ENCODE data around the gene SPAG16.
"Not testable (repeated sequence)": the region's sequence is repeated elsewhere in the genome, so short reads cannot be mapped to it uniquely, and the experiment has no call there.

Gene SPAG16

GRCh38 chr2:214029190-214029589, 744.9 kb downstream of the SPAG16 start:
- DNase-seq: no peak

DNA sequence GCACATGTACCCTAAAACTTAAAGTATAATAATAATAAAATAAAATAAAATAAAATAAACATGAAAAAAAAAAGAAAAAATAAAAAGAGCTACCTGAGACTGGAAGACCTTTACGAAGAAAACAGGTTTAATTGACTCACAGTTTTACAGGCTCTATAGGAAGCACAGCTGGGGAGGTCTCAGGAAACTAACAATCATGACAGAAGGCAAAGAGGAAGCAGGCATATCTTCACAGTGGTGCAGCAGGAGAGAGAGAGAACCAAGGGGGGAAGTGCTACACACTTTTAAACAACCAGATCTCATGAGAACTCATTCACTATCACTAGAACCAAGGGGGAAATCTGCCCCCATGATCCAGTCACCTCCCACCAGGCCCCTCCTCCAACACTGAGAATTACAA, 747.3 kb downstream of the SPAG16 start:
- no peak for DNase-seq

DNA sequence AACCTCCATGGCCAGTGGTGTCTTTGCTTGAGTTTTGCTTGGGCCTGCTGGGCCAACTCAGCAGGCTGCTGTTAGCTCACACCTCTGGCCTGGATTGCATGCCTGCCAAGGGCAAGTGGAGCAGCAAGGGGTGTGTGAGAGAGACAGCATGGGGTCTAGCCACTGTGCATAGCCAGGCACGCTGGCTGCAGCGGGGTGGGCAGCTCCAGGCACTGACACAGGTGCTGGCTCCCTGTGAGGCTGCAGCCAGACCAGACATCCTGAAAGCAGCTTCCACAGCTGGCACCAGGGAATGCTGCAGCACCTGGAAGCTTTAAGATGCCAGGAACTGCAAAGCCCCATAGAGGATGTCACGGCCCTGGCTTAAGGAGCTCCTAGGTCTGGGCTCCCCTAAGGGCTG, 750.2 kb downstream of the SPAG16 start:
- no peak for DNase-seq

DNA sequence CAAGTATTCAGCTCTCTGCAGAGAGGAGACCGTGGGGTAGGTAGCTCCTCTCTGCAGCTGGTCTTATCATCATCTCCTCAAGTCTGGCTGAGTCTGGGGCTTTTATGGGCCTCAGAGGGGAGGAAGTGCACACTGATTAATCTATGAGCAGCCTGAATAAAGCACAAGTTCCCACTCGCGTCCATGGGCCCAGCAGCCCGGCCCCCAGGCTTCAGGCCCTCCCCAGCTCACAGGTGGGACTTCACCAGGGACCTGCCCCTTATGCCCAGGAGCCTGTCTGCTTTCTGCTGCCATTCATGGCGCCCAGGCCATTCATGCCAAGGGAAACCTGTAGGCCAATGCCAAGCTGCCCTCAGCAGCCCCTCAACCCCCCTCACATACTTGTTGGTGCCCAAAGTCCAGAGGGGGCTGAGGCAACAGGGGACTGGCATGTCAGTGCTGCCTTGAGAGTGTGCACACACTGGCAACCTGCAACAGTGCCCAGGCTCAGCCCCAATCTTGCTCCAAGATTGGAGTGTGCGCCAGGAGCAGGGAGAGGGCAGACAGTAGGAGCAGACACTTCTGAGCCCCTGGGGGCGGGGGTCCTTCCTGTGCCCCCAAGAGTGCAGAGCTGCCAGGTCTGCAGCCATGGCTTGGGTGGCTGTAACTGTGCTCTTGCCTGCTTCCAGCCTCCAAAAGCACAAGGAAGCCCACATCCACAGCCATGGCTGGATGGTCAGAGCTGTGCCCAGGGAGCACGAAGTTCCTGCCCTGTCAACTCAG, 751.0 kb downstream of the SPAG16 start:
- no peak for DNase-seq

GRCh38 chr2:214035921-214036320, 751.7 kb downstream of the SPAG16 start:
- DNase-seq: no peak

GRCh38 chr2:214038186-214038585, 753.9 kb downstream of the SPAG16 start:
- DNase-seq: no peak

DNA sequence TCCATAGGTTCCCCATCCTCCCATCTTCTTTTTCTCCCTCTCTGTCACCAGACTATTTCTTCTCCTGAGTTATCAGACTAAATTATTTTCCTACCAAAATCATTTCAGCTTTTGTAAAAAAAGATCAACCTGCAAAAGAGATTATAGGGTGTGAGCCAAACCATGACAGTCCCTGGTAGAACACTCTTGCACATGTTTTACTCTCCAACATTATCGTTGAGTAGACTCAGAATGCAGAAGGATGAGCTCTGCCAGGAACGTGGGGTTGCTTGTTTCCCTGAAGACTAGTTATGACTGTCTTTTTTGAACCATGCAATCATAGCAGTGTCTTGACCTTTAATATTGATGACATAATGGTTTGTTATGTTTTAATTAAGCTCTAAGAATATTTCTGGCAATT, 766.5 kb downstream of the SPAG16 start:
- no peak for DNase-seq

DNA sequence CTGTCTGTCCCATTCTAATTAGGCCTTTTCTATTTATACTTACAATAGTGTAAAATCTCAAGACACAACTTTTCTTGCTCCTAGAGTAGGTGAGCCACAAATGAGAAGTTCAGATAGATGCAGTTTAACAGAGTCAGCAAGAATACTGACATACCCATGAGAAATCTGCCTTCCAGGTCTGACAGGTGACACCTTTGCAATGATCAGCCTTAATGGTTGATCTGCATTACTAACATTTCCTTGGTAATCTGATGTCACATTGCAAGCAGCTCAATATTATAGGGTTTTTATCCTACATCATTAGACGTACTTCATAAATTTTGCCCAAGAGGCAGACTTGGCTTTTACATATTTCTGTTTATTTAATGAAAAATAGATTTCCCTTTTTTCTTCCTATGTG, 767.3 kb downstream of the SPAG16 start:
- no peak for DNase-seq

GRCh38 chr2:214052235-214052634, 768.0 kb downstream of the SPAG16 start:
- DNase-seq: no peak

GRCh38 chr2:214057986-214058385, 773.7 kb downstream of the SPAG16 start:
- DNase-seq: no peak

- DNase-seq: not testable (repeated sequence)
Measured at GRCh38 chr2:214062279-214062678, 778.0 kb downstream of the SPAG16 start.

DNA sequence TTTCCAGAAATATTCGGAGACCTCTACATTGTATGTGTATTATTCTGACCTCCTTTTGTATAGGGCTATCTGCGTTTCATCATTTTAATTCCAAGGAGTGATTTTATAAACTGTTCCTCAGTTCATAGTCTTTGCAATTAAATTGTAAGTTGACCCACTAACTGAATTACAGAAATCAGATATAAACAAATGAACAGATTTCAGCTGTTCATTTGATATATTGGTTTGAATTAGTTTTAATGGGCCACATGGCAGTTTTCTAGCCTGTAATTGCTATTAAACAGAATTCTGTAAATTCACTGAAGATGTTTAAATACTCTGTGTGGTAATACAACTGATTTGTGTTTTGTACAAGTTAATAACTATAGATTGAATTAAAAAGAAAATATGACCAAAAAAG, 780.2 kb downstream of the SPAG16 start:
- no peak for DNase-seq

DNA sequence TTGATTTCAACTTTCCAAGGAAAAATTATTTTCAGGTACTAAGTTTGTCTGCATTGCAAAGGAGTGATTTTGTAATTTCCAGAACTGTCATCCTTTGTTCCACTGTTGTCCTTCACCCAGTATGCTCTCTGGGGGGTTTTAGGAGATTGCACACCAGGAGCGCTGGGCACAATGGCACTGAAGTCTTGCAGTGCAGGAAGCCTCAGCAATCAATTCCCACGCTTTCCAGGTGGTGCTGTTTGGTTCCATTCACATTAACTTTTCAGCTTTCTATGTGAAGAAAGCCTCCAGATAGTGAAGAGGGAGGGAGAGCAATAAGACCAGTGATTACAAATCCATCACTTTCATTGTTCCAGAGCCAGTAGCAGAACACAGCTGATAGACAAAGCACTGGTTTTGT, 782.6 kb downstream of the SPAG16 start:
- DNase-seq: no peak

DNA sequence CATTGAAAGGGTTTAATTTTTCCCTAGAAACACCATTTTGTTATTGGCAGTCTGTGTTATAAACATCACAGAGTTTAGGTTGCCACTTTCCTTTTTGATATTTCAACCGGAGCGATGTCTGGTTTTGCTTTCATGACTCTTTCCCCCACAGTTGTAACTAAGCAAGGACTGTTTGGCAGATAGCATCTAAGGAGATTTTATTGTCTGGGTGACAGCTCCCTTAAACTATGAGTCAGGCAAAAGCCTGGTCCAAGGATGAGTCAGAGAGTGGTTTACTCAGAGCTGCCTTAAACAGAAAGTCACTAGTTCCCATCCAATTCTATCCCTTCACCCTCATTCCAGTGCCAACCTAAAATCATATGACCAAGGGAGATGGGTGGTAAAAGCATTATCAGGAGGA, 785.0 kb downstream of the SPAG16 start:
- no peak for DNase-seq

DNA sequence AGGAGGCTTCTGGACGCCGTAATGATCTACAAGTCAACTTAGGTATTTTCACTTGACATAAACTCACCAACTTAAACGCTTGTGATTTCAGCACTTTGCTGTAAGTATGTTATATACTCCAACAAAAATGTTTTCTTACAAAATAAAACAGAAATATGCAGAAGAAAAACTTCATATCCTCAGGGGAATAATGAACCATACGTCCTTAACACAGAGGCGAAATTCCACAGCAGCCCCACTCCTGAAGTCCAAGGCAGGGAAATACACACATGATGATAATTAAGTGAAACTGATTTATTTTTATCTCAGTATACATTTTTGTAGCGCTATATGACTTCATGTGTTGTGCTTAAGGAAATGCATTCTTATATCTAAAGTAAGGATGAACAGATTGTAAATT, 791.2 kb downstream of the SPAG16 start:
- no peak for DNase-seq

DNA sequence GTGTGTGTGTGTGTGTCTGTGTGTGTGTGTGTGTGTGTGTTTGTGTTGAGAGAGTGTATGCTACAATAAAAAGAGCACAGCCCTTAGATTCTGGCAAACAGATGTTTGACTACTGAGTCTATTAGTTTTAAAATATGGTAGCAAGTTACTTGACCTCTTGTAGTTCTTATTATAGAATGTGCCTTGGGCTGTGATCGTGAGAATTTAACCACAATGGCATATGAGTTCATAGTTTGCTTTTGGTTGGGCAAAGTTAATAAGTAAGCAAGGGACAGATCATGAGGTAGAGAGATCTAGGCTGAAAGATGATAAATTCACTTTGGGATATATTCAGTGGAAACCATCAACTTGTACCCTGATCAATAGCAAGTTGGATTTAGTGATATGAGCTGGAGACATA, 792.3 kb downstream of the SPAG16 start:
- DNase-seq: no peak

- DNase-seq: no peak
Measured at GRCh38 chr2:214077727-214078126, 793.5 kb downstream of the SPAG16 start.

DNA sequence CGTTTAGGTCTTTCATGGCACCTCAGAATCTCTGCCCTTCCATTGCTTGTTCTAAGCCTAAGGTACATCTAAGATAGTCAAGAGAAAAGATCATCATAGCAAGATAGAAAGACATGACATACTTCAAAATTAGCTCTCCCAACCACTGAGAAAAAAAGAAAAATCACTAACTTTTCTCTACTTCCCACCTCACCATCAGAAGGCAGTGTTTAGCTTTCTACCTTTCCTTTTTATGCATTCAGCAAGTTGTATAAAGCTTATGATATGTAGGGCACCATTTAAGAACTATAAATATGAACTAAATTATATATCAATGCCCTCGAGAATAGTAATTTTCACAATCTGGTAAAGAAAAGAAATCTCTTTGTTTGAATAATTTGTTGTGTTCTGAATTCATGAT, 794.8 kb downstream of the SPAG16 start:
- DNase-seq: no peak

DNA sequence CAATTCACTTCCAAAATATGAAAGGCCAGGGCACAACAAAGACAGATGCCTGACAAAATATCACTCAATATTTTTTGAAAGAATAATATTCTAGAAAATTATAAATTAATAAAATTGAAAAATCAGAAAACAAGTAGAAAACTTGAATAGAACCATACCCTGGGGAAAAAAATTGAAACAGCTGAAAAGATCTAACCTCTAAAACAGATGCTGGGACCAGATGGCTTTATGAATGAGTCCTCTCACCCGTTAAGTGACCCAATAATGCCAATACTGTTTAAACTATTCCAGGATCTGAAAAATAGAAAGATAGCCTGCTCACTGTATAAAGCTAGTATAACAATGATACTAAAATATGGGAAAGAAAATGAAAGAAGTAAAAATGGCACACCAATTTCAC, 804.3 kb downstream of the SPAG16 start:
- DNase-seq: no peak

DNA sequence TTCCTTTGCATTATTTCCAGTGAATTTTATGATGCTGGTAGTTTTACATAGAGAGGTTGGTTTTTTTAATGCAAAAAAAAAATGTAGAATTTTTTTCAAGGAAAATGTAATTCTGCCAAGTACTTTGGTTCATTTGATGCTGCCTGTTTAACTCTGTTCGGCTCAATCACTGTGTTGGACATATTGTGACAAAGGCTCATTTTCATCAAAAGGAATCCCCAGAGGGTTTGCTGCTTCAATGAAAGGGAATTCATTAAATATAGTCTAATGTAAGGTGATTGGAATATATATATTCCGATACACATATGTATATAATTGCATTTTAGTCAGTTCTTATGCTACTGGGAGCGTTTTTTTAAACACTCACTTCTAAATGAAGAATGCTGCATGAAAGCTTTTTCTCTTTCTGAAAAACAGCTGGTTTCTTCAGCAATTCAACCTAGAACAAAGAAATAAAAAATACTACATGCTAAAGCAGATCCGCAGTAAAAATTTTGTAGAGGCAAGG, 812.0 kb downstream of the SPAG16 start:
- DNase-seq: no peak

- no peak for DNase-seq
Measured at GRCh38 chr2:214098811-214099210, 814.5 kb downstream of the SPAG16 start.

DNA sequence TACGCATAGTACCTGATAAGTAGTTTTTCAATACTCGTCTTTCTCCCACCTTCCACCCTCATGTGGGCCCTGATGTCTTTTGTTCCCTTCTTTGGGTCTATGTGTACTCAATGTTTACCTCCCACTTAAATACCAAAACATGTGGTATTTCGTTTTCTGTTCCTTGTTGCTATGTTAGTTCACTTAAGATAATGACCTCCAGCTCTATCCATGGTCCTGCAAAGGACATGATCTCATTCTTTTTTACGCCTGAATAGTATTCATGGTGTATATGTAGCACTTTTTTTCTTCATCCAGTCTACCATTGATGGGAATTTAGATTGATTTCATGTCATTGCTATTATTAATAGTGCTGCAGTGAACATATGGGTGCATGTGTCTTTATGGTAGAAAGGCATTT, 816.2 kb downstream of the SPAG16 start:
- DNase-seq: no peak

GRCh38 chr2:214103276-214104001, 819.2 kb downstream of the SPAG16 start:
- peak; percentile 68 for DNase-seq

- DNase-seq: no peak
Measured at GRCh38 chr2:214104219-214104618, 820.0 kb downstream of the SPAG16 start.

- no peak for DNase-seq
Measured at GRCh38 chr2:214104967-214105366, 820.7 kb downstream of the SPAG16 start.
